ENCODE results near the gene CCL19.

Gene CCL19

GRCh38 chr9:34694811-34695210, 3.7 kb upstream of the CCL19 start:
- no peak for DNase-seq (ENCODE audit: low spot score)

- DNase-seq (ENCODE audit: low spot score) = no peak
These were observed 2.5 kb upstream of the CCL19 start for GRCh38 chr9:34693560-34693959.

GRCh38 chr9:34691936-34692315, 850 bp upstream of the CCL19 start:
- DNase-seq (ENCODE audit: low spot score) = no peak

GRCh38 chr9:34689512-34689911, 1.6 kb downstream of the CCL19 start:
- DNase-seq (ENCODE audit: low spot score) = no peak

GRCh38 chr9:34689116-34689470, 2.0 kb downstream of the CCL19 start:
- DNase-seq (ENCODE audit: low spot score) = no peak

GRCh38 chr9:34688329-34689115, 2.6 kb downstream of the CCL19 start:
- DNase-seq (ENCODE audit: low spot score) = no peak

- DNase-seq (ENCODE audit: low spot score) = no peak
These were observed 3.6 kb downstream of the CCL19 start for GRCh38 chr9:34687276-34688030.

GRCh38 chr9:34686732-34687131, 4.3 kb downstream of the CCL19 start:
- no peak for DNase-seq (ENCODE audit: low spot score)

GRCh38 chr9:34686231-34686630, 4.8 kb downstream of the CCL19 start:
- DNase-seq (ENCODE audit: low spot score) = no peak

- no peak for DNase-seq (ENCODE audit: low spot score)
These were observed 5.5 kb downstream of the CCL19 start for GRCh38 chr9:34685591-34685990.

- DNase-seq (ENCODE audit: low spot score) = no peak
These were observed 6.3 kb downstream of the CCL19 start for GRCh38 chr9:34684816-34685215.

- DNase-seq (ENCODE audit: low spot score) = no peak
These were observed 6.9 kb downstream of the CCL19 start for GRCh38 chr9:34684145-34684544.

GRCh38 chr9:34675869-34676268, 15.2 kb downstream of the CCL19 start:
- DNase-seq (ENCODE audit: low spot score) = no peak

- peak; percentile 76 for DNase-seq (ENCODE audit: low spot score)
These were observed 15.9 kb downstream of the CCL19 start for GRCh38 chr9:34675048-34675714.

GRCh38 chr9:34674440-34674839, 16.6 kb downstream of the CCL19 start:
- DNase-seq (ENCODE audit: low spot score) = no peak

- DNase-seq (ENCODE audit: low spot score) = no peak
These were observed 19.8 kb downstream of the CCL19 start for GRCh38 chr9:34671307-34671706.

- DNase-seq (ENCODE audit: low spot score) = no peak
These were observed 21.1 kb downstream of the CCL19 start for GRCh38 chr9:34669809-34670562.

- DNase-seq (ENCODE audit: low spot score) = peak; percentile 88
These were observed 25.5 kb downstream of the CCL19 start for GRCh38 chr9:34665381-34666250.

- no peak for DNase-seq (ENCODE audit: low spot score)
These were observed 26.1 kb downstream of the CCL19 start for GRCh38 chr9:34665067-34665380.

GRCh38 chr9:34664281-34665066, 26.6 kb downstream of the CCL19 start:
- DNase-seq (ENCODE audit: low spot score) = peak; percentile 72

GRCh38 chr9:34663303-34663605, 27.8 kb downstream of the CCL19 start:
- no peak for DNase-seq (ENCODE audit: low spot score)
